GM12892 (cell line): ENCODE results near the gene ZMIZ2.

ENCODE experiments used
- POLR2A ChIP-seq: IDR thresholded peaks from 2 replicates; pipeline ENCODE4 v1.6.1; 2011; ENCODE audit warnings: low read depth, low read length, control low read depth
- TAF1 ChIP-seq: IDR thresholded peaks from 2 replicates; pipeline ENCODE4 v1.6.1; 2011; ENCODE audit warnings: low read depth, mild to moderate bottlenecking, control low read depth, low read length, borderline replicate concordance

DNA sequence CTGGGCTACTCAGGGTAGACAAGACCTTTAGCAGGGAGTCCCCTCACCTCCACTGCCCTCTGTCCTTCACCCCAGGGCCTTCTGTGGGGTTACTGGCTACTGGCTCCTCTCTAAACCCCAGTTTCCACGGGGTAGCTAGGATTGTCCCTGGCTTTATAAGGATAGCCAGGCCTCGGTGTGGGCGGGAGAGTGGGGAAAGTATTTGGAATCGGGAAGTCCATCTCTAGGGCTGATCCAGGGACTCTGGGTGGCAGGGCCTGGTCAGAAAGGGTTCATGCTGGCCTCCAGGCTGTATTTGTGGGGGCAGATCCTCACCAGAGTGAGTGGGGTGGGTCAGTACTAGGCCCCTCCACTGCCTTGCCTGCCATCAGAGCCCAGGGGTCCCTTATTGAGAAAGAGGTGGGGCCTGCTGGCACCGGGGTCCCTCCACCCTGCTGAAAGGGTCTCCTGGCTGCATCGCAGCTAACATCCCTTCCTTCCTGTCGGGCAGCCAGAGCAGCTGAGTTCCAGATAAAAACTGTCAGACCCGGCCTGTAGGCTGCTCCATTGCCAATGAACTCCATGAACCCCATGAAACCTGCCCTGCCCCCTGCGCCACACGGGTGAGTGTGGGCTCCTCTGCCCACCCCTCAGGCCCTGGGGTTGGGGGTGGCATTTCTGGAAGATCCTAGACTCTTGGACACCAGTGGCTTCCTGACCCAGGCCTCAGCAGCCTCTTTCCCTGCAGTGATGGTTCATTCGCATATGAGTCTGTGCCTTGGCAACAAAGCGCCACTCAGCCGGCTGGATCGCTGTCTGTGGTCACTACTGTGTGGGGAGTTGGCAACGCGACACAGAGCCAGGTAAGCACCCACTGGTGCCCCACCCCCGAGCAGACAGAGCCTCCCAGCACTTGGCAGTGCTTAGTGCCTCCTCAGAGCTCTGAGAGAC is 7.3 kb downstream of the ZMIZ2 start:
- TF ChIP-seq TAF1 (no peak), POLR2A (no peak)
